Adrenal gland (tissue), 5 donors: ENCODE results near the gene CALCOCO2.

Source experiments
- CTCF ChIP-seq, 6 experiments: fragments of 450-650 bp in 4 of 6; fragments of 200-600 bp in 2 of 6; sonication (generic) in 1 of 6; IDR thresholded peaks; 1 replicate in 5 of 6; 2 replicates in 1 of 6; pipeline versions ENCODE4 v1.5.1 to v1.8.0; 2016 to 2021; ENCODE audit warnings: antibody characterized with exemption in 6 of 6, mild to moderate bottlenecking in 2 of 6, moderate library complexity in 1 of 6
- POLR2A ChIP-seq, 2 donors: fragments of 450-650 bp; IDR thresholded peaks; one replicate each; pipeline ENCODE4 v1.6.1; 2017; ENCODE audit warnings: antibody characterized with exemption in 2 of 2, mild to moderate bottlenecking in 2 of 2, moderate library complexity in 1 of 2
- donor health status: DM: no; HTN: no; CAD: no.

GRCh38 chr17:48800626-48801217 lies 30.1 kb upstream of the CALCOCO2 start:
- TF ChIP-seq CTCF (IDR thresholded peaks at IDR 0.05) (no peak), POLR2A (IDR thresholded peaks at IDR 0.05) (no peak)
